ENCODE measurements around the gene RBM4B. TPM values are rescaled to one million over a fixed set of nuclear protein-coding genes. Genes with fewer than 3 reads are reported as not detected.

Gene RBM4B
- total RNA-seq: 71.8 TPM

GRCh38 chr11:66677599-66678375 is at the start of gene RBM4B:
Gene RBM4B, minus strand, starts transcription at chr11:66677887. Its CDS starts 808 bp downstream, at chr11:66677079.

GRCh38 chr11:66638177-66639065 is 39.3 kb downstream of the RBM4B start, which contains the start of gene RBM4:
Gene RBM4, plus strand, starts transcription at chr11:66638703. Its CDS starts 1,009 bp downstream, at chr11:66639712.

GRCh38 chr11:66616379-66617154 is 61.1 kb downstream of the RBM4B start, which contains the start of gene RBM14:
Gene RBM14, plus strand, starts transcription at chr11:66616630. Its CDS starts 91 bp downstream, at chr11:66616721.

Other genes starting within 250 kb of the RBM4B start
- 27.0 TPM for gene MRPL11, start 239.0 kb downstream of the RBM4B start, total RNA-seq
- 13.6 TPM for gene PELI3, start 211.0 kb downstream of the RBM4B start, total RNA-seq
- 24.1 TPM for gene DPP3, start 197.5 kb downstream of the RBM4B start, total RNA-seq
- 146 TPM for gene BBS1, start 167.3 kb downstream of the RBM4B start, total RNA-seq
- 10.4 TPM for gene ZDHHC24, start 131.8 kb downstream of the RBM4B start, total RNA-seq
- gene ACTN3, start 131.0 kb downstream of the RBM4B start, total RNA-seq: 0.49 TPM
- gene CTSF, start 109.3 kb downstream of the RBM4B start, total RNA-seq: 83.2 TPM
- 0.38 TPM for gene CCDC87, start 84.8 kb downstream of the RBM4B start, total RNA-seq
- 36.2 TPM for gene CCS, start 84.7 kb downstream of the RBM4B start, total RNA-seq
- gene RBM14, start 61.3 kb downstream of the RBM4B start, total RNA-seq: 100 TPM
- gene RBM4, start 39.2 kb downstream of the RBM4B start, total RNA-seq: 189 TPM
- 98.3 TPM for gene SPTBN2, start 51.3 kb upstream of the RBM4B start, total RNA-seq
- 14.1 TPM for gene RCE1, start 165.6 kb upstream of the RBM4B start, total RNA-seq
- 14.6 TPM for gene LRFN4, start 179.2 kb upstream of the RBM4B start, total RNA-seq

Data from camera-type eye (tissue), 1 donor.